Testis (tissue), 2 donors: ENCODE results near the gene TPBG.

ENCODE experiments used
- CTCF ChIP-seq, 3 experiments: fragments of 450-650 bp in 2 of 3; fragments of 200-600 bp in 1 of 3; sonication (generic) in 1 of 3; IDR thresholded peaks; one replicate each; pipeline ENCODE4 v1.5.1; 2016 to 2019; ENCODE audit warnings: antibody characterized with exemption in 3 of 3, mild to moderate bottlenecking in 2 of 3, moderate library complexity in 1 of 3
- POLR2A ChIP-seq: fragments of 450-650 bp; IDR thresholded peaks from one replicate; pipeline ENCODE4 v1.6.1; 2017; ENCODE audit warnings: antibody characterized with exemption, mild to moderate bottlenecking, moderate library complexity

- TF ChIP-seq CTCF (IDR thresholded peaks at IDR 0.05), result no peak
- no peak for TF ChIP-seq POLR2A
These were observed 21.5 kb downstream of the TPBG start for GRCh38 chr6:82385102-82385501.
